Loucy (cell line): ENCODE results near the gene SNTB2.

Source experiments
- CTCF ChIP-seq: fragments of 200-600 bp; sonication (generic); conservative IDR thresholded peaks from 2 replicates; pipeline ENCODE4 v1.5.1; 2014; ENCODE audit warnings: mild to moderate bottlenecking, antibody characterized with exemption, low read length
- EZH2phosphoT487 ChIP-seq: fragments of 200-600 bp; IDR thresholded peaks from 2 replicates; pipeline ENCODE4 v1.6.1; 2018; ENCODE audit warnings: antibody characterized with exemption, mild to moderate bottlenecking, moderate library complexity, borderline replicate concordance

GRCh38 chr16:69348222-69348621 lies 161.3 kb downstream of the SNTB2 start:
- TF ChIP-seq CTCF: no peak
- no peak for TF ChIP-seq EZH2phosphoT487
